A549 treated with CpdA at 1 μM for 4 hours (cell line): ENCODE data around the gene HOXA10. TPM values are rescaled to one million over a fixed set of nuclear protein-coding genes. Genes with fewer than 3 reads are reported as not detected.

ENCODE experiments used
- total RNA-seq: library from RNA; stranded (reverse); fragments of 200-300 nt; extraction: Qiagen RNA extraction; gene quantifications from 5 replicates; pipeline ENCODE4 v1.2.3, GENCODE V29; 2022; ENCODE audit warnings: low read depth

Gene HOXA10
- 6.8 to 9.0 TPM (median 7.3 TPM) in 5 replicates for total RNA-seq

DNA sequence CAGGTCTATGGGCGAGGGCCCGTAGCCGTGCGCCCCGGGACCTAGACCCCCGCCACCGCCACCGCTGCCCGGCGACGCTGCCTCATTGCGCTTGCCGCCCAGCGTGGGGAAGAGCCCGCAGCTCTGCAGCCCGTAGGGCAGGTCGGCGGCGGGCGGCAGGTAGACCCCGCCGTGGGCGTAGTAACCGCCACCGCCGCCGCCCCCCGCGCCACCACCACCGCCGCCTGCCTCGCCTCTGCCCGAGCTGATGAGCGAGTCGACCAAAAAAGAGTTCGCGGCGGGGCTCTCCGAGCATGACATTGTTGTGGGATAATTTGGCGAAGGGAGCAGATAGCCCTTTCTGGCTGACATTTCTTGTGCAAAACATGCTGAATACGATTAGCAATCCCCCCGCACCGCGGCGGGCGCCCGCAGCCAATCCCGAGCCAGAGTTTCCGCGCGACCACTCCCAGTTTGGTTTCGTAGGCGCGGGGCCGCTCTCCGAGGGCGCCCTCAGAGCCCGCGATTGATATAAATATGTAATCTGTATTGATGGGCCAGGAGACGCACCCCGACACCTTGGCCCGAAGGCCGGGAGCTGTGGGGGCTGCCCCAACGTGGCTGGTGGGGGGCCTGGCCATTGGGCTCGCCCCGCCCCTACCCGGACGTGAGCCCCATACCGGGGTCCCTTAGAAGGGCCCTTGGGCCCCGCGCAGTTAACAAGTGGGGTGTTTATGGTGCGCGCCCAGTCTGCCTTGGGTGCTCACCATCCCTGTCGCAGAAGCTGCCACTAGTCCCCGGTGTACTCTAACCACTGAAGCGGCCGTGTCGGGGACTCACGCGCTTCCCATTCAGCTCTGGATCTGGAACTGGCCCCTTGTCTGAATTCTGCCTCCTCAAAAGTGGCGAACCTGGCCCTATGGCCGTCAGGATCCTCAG is at the start of gene HOXA10:
HOXA10 (minus strand) TSS at position 365 of the 918 bp plus-strand sequence; CDS start at position 351, 14 bp downstream.

DNA sequence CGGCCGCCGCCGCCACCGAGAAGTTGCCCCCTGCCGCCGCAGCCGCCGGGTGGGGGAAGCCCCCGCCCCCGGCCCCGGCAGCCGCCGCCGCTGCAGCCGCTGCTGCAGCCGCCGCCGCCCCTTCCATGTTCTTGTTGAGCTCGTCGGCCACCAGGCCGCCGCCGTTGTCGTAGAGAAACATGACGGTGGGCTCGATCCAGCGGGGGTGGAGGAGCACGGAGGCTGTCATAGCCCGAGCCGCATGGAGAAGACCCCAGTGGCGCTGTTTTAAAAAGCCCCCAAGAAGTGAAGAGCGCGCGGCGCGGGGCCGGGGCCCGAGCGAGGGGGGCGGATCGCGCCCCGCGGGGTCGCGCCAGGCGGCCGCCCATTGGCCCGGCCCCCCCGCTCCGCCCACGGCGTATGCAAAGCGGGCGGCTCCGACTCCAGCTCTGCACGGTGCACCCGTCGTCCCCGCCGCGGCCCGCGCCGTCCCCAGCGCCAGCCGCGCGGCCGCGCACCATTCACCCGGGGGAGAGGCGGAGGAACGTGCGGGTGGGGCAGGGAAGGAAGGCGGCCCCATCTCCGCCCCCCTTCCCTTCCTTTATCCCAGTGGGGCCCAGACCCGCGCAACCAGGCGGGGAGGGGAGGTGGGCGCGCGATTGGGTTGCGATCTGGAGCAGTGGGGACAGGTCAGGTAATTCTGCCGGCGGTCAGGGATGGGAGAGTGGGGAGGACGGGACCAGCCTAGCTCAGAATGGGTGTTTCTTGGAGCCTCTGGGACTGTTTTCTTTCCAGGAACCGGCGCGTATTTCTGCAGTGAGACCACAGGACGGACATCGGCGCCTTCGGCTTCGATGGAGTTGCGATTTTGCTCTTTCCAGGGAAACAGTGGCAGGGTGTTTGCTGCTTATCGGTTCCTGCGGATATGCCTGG is 26.0 kb upstream of the HOXA10 start, which contains the start of gene HOXA13:
HOXA13 (minus strand) TSS at position 243 of the 912 bp plus-strand sequence; CDS start at position 229, 14 bp downstream.

DNA sequence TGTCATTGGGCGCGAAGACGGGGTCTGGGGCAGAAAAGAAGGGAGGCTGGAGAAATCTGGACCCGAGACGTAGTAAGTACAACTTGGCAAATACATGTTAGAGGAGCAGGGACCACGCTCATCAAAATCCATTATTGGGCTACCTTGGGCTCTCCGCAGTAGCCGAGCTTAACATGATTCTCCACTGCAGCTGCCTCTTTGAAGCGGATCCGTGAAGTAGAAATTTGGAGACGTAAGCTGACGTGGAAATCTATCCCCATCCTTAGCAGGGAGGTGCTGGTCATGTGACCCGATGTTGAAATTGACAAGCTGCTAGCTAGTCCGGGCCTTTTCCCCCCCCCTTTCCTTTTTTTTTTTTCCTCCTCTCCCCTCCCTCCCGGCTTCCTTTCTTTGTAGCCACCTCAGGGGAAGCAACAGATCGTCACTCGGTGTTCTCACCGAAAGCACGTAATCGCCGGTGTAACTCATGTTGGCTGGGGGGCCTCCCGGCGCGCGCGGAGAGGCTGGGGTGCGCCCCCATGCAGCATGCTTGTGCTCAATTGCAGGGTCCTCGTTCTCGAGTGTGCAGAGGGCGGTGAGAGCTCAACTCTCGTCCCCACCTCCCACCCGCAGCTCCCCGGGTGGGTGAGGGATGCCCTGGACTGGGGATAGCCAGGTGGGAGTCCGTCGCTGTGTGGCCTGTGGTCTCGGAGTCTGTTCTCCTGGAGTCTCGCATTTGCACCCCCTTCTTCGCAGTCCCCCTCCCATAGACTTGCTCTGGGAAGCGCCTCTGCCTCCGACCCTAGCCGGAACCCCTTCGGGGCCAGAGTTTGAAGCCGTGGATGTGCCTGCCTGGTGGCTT is 11.1 kb upstream of the HOXA10 start, which contains the start of gene HOXA11:
HOXA11 (minus strand) TSS at position 220 of the 841 bp plus-strand sequence; CDS start at position 132, 88 bp downstream.

DNA sequence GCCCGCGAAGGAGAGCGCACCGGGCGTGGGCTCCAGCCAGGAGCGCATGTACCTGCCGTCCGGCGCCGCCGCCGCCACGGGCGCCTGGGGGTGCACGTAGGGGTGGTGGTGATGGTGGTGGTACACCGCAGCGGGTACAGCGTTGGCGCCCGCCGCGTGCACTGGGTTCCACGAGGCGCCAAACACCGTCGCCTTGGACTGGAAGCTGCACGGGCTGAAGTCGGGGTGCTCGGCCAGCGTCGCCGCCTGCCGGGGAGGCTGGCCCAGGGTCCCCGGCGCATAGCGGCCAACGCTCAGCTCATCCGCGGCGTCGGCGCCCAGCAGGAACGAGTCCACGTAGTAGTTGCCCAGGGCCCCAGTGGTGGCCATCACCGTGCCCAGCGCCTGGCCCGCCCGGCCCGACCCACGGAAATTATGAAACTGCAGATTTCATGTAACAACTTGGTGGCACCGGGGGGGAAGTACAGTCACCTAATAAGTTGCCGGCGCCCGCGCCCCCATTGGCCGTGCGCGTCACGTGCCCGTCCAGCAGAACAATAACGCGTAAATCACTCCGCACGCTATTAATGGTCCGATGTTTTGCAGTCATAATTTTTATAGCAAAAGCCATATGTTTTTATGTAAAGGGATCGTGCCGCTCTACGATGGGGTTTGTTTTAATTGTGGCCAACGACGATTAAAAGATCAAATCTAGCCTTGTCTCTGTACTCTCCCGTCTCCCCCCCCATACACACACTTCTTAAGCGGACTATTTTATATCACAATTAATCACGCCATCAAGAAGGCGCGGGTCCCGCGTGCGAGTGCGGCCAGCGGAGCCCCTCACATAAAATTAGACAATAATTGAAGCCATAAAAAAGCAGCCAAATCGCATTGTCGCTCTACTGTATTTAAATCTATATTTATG is 8.8 kb downstream of the HOXA10 start, which contains the start of gene HOXA9:
HOXA9 (minus strand) TSS at position 449 of the 907 bp plus-strand sequence; CDS start at position 369, 80 bp downstream.

DNA sequence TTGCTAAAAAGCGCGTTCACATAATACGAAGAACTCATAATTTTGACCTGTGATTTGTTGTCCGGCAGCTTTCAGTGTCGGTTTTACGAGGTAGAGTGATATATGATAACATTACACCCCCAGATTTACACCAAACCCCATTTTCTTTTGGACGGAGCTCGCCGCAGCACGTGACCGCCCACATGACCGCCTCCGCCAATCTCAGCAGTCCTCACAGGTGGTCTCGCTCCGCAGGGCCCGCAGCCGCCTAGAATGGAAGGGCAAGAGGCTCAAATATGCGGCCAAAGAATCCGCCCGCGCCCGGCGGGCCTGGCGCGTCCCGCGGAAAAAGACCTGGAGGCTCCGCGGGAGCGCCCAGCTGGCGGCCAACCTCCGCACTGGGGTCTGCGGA is 17.6 kb downstream of the HOXA10 start, which contains the start of gene HOXA7:
HOXA7 (minus strand) TSS at position 168 of the 391 bp plus-strand sequence; CDS start at position 38, 130 bp downstream.

DNA sequence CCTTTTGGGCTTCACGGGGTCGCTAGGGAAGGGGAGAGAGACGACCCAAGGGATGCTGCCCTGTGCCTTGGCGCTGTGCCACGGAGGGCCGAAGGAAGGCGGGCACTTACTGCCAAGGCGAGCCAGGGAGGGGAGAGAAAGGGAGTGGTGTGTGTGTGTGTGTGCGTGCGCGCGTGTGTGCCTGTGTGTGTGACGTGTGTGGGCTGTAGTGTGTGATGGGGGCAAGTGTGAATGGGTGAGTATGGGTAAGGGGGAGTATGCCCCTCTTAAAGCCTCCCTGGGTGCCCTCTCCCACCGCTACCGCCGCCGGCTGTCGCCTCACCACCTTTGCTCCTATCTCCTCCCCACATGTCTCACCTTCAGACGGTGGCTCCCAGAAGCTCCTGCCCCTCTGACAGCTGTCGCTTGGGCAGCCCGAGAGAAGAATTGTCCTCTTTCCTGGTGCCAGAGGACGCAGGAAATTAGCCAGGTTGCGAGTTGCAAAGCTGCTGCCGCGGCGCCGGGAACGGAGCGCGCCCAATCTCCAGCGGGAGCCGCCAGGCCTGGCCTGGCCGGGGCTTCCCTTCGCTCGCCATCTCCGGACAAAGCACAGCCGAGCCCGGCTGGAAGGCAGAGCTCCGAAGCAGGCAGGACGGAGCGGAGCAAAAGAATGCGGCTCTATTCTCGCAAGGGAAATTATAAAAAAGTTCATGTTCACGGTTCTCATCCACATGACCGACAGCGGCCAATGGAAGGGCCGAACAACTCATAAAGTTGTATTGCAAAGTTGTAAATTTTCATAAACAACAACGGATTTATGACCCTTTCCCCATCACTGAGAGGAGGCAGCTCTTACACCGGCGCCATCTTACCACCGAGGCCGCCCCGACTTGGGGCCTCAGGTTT is 21.9 kb downstream of the HOXA10 start, which contains the start of gene HOXA3:
HOXA3 (minus strand) TSS at position 653 of the 885 bp plus-strand sequence. CDS start 41,943 bp downstream, outside the sequence.

DNA sequence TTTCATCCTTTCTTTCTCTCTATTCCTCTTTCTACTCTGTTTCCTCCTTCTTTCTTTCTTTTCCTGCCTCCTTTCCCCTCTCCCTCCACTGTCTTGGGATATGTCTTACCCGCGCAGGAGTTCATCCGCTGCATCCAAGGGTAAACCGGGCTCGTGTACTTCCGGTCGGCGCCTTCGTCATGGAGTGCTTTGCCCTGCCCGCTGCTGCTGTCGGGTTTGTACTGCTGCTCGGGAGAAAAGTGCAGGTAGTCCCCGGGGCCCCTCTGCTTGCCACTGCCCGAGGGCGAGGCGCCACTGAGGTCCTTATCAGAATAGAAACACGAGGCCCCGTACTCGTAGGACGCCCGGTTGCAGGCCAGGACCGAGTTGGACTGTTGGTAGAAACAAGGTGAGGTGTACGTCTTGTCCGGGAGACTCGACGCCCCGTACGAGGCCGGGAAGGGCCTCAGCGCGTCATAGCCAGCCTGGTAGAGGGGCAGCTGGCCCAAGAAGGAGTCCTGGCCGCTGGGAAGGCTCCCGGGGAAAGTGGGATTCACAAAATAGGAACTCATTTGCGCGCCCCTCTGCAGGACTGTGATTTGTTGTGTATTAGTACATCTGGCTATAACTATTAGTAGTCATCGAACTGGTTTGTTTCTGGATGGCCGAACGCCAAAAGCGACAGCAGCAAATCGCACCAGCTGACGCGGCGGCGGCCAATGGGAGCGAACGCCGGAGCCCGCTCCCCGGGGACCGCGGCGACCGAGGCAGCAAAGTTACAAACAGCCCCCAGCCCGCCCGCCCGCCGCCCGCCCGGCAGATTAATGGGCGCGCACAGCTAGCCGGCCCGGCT is 26.7 kb downstream of the HOXA10 start, which contains the start of gene HOXA6:
HOXA6 (minus strand) TSS at position 576 of the 832 bp plus-strand sequence; CDS start at position 551, 25 bp downstream.

DNA sequence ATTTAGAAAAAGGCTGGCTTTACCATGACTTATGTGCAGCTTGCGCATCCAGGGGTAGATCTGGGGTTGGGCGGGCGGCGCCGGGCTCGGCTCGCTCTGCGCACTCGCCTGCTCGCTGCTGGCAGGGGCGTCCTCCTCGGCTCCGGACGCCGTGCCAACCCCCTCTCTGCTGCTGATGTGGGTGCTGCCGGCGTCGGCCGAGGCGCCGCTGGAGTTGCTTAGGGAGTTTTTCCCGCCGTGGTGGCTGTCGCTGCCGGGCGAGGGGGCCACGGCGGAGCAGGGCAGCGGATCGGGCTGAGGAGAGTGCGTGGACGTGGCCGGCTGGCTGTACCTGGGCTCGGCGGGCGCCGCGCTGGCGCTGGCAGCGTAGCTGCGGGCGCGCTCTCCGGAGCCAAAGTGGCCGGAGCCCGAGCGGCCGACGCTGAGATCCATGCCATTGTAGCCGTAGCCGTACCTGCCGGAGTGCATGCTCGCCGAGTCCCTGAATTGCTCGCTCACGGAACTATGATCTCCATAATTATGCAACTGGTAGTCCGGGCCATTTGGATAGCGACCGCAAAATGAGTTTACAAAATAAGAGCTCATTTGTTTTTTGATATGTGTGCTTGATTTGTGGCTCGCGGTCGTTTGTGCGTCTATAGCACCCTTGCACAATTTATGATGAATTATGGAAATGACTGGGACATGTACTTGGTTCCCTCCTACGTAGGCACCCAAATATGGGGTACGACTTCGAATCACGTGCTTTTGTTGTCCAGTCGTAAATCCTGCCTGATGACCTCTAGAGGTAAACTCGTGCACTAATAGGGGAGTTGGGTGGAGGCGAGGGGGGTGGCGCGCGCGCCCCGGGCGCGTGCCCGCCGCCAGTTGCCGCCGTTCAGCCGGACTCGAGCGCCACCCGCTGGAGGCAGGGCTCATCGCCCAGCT is 30.8 kb downstream of the HOXA10 start, which contains the start of gene HOXA5:
HOXA5 (minus strand) TSS at position 659 of the 927 bp plus-strand sequence; CDS start at position 585, 74 bp downstream.

DNA sequence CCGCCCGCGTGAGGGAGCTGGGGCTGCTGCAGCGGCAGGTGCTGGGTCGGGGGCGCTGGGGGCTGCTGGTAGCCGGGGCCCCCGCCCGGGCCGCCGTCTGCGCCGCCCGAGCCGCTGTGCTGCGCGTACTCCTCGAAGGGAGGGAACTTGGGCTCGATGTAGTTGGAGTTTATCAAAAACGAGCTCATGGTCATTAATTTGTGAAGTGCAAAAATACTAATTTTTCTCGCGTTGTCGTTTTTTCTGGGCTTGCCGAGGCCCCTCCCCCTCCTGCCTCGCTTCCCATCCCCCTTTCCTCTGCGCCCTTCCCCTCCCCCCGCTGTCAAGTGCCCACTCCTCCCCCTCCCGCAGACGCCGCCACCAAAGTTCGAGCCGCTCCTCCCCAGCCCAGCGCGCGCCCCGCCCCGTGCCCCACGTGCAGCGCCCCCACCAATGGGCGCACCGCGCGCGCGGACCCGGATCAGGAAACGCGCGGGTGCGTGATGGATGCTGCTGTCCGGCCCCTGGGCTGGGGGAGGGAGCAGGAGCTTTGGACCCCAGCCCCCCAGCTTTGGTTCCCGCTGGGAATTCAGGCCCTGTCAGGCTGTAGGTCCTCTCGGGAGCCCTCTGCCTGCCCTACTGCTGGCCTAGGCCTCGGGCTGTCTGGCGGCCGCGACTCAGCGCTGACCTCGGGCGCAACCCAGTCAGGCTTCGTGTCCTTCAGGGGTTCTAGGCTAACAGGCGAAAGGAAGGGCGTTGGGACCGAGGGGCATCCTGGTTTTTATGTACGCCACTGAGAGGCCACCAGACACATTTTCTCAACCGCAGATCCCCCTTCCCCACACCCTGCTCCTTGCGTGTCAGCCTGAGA is 43.4 kb downstream of the HOXA10 start, which contains the start of gene HOXA4:
HOXA4 (minus strand) TSS at position 218 of the 850 bp plus-strand sequence; CDS start at position 194, 24 bp downstream.

Other genes starting within 250 kb of the HOXA10 start
- 2.8 to 4.0 TPM (median 3.4 TPM) in 5 replicates for gene HOXA1, start 78.3 kb downstream of the HOXA10 start, total RNA-seq
- 0.82 to 1.4 TPM (median 1.0 TPM) in 5 replicates for gene HOXA2, start 71.6 kb downstream of the HOXA10 start, total RNA-seq
- gene HOXA4, start 43.6 kb downstream of the HOXA10 start, total RNA-seq = 1.5 to 2.7 TPM (median 2.6 TPM) in 5 replicates
- 3.9 to 6.7 TPM (median 6.2 TPM) in 5 replicates for gene HOXA5, start 30.6 kb downstream of the HOXA10 start, total RNA-seq
- gene HOXA6, start 26.5 kb downstream of the HOXA10 start, total RNA-seq = 1.4 to 1.9 TPM (median 1.8 TPM) in 5 replicates
- 5.3 to 13.3 TPM (median 10.6 TPM) in 5 replicates for gene HOXA3, start 21.7 kb downstream of the HOXA10 start, total RNA-seq
- 4.8 to 6.3 TPM (median 5.5 TPM) in 5 replicates for gene HOXA7, start 17.6 kb downstream of the HOXA10 start, total RNA-seq
- gene HOXA9, start 8.8 kb downstream of the HOXA10 start, total RNA-seq = 0.45 to 1.3 TPM (median 0.73 TPM) in 5 replicates
- gene HOXA11, start 10.9 kb upstream of the HOXA10 start, total RNA-seq = 0.50 to 0.77 TPM (median 0.68 TPM) in 5 replicates
- 1.3 to 2.2 TPM (median 1.9 TPM) in 5 replicates for gene HOXA13, start 25.8 kb upstream of the HOXA10 start, total RNA-seq
- 0.03 to 0.09 TPM (median 0.07 TPM) in 3 of 5 replicates, not detected in the others for gene EVX1, start 68.5 kb upstream of the HOXA10 start, total RNA-seq